ENCODE measurements around the gene MYLK. TPM values are rescaled to one million over a fixed set of nuclear protein-coding genes. Genes with fewer than 3 reads are reported as not detected.

Gene MYLK, protein sequence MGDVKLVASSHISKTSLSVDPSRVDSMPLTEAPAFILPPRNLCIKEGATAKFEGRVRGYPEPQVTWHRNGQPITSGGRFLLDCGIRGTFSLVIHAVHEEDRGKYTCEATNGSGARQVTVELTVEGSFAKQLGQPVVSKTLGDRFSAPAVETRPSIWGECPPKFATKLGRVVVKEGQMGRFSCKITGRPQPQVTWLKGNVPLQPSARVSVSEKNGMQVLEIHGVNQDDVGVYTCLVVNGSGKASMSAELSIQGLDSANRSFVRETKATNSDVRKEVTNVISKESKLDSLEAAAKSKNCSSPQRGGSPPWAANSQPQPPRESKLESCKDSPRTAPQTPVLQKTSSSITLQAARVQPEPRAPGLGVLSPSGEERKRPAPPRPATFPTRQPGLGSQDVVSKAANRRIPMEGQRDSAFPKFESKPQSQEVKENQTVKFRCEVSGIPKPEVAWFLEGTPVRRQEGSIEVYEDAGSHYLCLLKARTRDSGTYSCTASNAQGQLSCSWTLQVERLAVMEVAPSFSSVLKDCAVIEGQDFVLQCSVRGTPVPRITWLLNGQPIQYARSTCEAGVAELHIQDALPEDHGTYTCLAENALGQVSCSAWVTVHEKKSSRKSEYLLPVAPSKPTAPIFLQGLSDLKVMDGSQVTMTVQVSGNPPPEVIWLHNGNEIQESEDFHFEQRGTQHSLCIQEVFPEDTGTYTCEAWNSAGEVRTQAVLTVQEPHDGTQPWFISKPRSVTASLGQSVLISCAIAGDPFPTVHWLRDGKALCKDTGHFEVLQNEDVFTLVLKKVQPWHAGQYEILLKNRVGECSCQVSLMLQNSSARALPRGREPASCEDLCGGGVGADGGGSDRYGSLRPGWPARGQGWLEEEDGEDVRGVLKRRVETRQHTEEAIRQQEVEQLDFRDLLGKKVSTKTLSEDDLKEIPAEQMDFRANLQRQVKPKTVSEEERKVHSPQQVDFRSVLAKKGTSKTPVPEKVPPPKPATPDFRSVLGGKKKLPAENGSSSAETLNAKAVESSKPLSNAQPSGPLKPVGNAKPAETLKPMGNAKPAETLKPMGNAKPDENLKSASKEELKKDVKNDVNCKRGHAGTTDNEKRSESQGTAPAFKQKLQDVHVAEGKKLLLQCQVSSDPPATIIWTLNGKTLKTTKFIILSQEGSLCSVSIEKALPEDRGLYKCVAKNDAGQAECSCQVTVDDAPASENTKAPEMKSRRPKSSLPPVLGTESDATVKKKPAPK (N-terminal part only)
- 12.3 to 16.6 TPM (median 15.2 TPM) in 5 replicates for total RNA-seq (2022; extraction: Qiagen RNA extraction; ENCODE audit: low read depth)

DNA sequence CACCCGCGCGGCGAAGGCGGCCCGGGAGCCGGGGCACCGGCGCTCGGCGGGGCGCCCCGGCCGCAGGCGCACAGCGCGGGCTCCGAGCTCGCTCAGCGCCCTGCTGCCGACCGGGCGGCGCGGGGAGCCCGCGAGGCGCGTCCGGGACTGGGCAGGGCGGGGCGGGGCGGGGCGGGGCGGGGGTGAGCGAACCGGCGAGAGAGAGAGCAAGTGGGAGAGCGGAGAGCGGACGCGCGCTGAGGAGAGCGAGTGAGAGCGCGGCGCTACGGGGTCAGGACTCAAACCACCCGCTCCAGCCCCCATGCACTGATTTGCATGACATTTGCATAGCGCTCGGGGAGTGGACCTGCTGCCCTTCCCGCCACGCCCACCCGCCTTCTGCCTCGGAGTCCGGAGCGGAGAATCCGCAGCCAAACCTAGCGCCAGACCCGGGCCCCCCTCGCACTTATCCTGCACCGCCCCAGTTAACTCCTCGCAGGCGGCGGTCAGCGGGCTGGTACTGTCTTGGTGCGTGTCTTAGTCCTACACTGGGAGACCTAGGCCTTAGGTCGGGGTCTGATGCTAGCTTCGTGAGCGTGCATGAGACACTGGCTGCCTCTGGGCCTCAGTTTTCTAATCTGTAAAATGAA, at the start of gene MYLK:
MYLK (minus strand) TSS at position 130 of the 629 bp plus-strand sequence. CDS start 90,491 bp downstream, outside the sequence.

DNA sequence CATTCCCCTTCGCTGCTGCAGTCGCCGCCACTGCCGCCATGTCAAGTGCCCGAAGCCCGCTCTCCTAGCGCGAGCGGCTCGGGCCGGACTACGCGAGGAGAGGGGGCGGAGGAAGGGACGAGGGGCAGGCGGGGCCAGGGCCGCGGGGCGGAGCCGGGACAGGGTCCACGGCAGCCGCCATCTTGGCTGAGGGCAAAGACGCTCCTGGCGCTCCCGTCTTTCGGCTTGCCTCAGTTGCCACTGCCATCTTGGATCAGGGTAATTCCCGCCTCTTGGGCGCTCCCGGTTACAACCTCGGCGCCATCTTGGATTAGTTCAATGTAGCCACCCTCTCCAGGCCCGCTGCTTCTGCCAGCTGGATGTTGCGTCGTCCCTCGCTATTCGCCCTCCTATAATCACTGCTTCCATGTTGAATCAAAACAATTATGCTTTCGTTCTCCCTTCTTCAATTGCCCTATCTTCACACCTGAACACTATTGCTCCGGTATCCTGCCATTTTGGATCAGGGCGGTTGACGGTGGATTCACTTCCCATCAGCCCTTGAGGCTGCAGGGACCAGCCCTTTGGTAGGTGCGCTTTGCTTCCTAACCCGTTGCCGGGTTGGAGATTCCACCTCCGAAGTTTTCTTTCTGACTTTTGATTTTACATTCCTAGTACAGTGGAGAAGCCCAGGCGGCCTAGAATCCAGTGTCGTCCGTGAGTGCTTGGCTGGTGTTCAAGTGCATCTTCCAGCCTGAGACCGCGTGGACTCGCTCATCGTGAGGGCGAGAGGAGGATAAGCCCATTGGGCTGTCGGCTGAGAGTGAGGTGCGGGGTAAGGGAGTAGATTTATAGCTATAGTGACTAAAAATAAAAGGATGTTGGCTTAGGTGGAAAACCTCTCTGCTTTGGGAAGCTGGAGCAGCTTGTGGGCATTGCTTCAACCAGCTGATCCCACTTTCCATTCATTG, 298.9 kb downstream of the MYLK start, which contains the start of gene HACD2:
HACD2 (minus strand) TSS at position 66 of the 950 bp plus-strand sequence; CDS start at position 40, 26 bp downstream.

Other genes starting within 250 kb of the MYLK start
- gene CCDC14, start 76.9 kb upstream of the MYLK start, total RNA-seq (2022; extraction: Qiagen RNA extraction; ENCODE audit: low read depth) = 18.4 to 22.9 TPM (median 21.3 TPM) in 5 replicates
- gene ROPN1, start 107.8 kb upstream of the MYLK start, total RNA-seq (2022; extraction: Qiagen RNA extraction; ENCODE audit: low read depth) = not detected in 5 replicates
- 1.6 to 3.6 TPM (median 2.1 TPM) in 5 replicates for gene KALRN, start 149.0 kb upstream of the MYLK start, total RNA-seq (2022; extraction: Qiagen RNA extraction; ENCODE audit: low read depth)

Measured in A549 treated with DMSO at 1 μM for 4 hours (cell line).